Lower leg skin (tissue), 3 donors: ENCODE data around the gene XAGE3.
"Not testable (repeated sequence)": the region's sequence is repeated elsewhere in the genome, so short reads cannot be mapped to it uniquely, and the experiment has no call there.

ENCODE experiments used
- CTCF ChIP-seq, 3 donors: fragments of 450-650 bp; IDR thresholded peaks; one replicate each; pipeline ENCODE4 v1.5.1; 2016; ENCODE audit warnings: antibody characterized with exemption in 3 of 3, mild to moderate bottlenecking in 3 of 3, moderate library complexity in 2 of 3
- POLR2A ChIP-seq, 2 donors: fragments of 450-650 bp; IDR thresholded peaks; one replicate each; pipeline ENCODE4 v1.6.1; 2016 to 2017; ENCODE audit warnings: antibody characterized with exemption in 2 of 2, mild to moderate bottlenecking in 1 of 2, moderate library complexity in 1 of 2

- not testable (repeated sequence) for TF ChIP-seq CTCF, POLR2A (IDR thresholded peaks at IDR 0.05)
These were observed 39.3 kb upstream of the XAGE3 start for GRCh38 chrX:52907137-52907536.
